EH (cell line): ENCODE data around the gene TLDC2.
A peak's percentile ranks its signal among the peaks of the same experiment; 100 is the strongest.

Experiments
- DNase-seq: peaks from one replicate; pipeline ENCODE4 v3.0.0-alpha.2; 2015; ENCODE audit warnings: low read depth

The TLDC2 gene

GRCh38 chr20:36850759-36851158 lies 25.2 kb upstream of the TLDC2 start:
- DNase-seq = no peak

- DNase-seq = no peak
Measured at GRCh38 chr20:36851490-36851889, 24.4 kb upstream of the TLDC2 start.

GRCh38 chr20:36852187-36852586 lies 23.8 kb upstream of the TLDC2 start:
- no peak for DNase-seq

GRCh38 chr20:36854348-36855240 lies 21.3 kb upstream of the TLDC2 start:
- peak; percentile 29 for DNase-seq

- DNase-seq = no peak
Measured at GRCh38 chr20:36855241-36855657, 20.7 kb upstream of the TLDC2 start.

- peak; percentile 92 for DNase-seq
Measured at GRCh38 chr20:36856195-36856594, 19.7 kb upstream of the TLDC2 start.

GRCh38 chr20:36856691-36857635 lies 19.0 kb upstream of the TLDC2 start:
- peak; percentile 64 for DNase-seq

GRCh38 chr20:36859282-36859555 lies 16.7 kb upstream of the TLDC2 start:
- no peak for DNase-seq

- no peak for DNase-seq
Measured at GRCh38 chr20:36859700-36860330, 16.1 kb upstream of the TLDC2 start.

- DNase-seq = no peak
Measured at GRCh38 chr20:36860339-36860738, 15.6 kb upstream of the TLDC2 start.

GRCh38 chr20:36860811-36861624 lies 14.9 kb upstream of the TLDC2 start:
- no peak for DNase-seq

- DNase-seq = peak; percentile 38
Measured at GRCh38 chr20:36861625-36861874, 14.4 kb upstream of the TLDC2 start.

- DNase-seq = peak; percentile 93
Measured at GRCh38 chr20:36861875-36862801, 13.8 kb upstream of the TLDC2 start.

- peak; percentile 25 for DNase-seq
Measured at GRCh38 chr20:36862857-36863668, 12.9 kb upstream of the TLDC2 start.

- no peak for DNase-seq
Measured at GRCh38 chr20:36865076-36865860, 10.7 kb upstream of the TLDC2 start.

GRCh38 chr20:36865861-36866149 lies 10.1 kb upstream of the TLDC2 start:
- no peak for DNase-seq

- no peak for DNase-seq
Measured at GRCh38 chr20:36866164-36866563, 9.8 kb upstream of the TLDC2 start.

GRCh38 chr20:36866681-36867495 lies 9.1 kb upstream of the TLDC2 start:
- DNase-seq = peak; percentile 31
